Epithelial cell of esophagus (primary cell): ENCODE data around the gene AMH.
"Not testable (repeated sequence)": the region's sequence is repeated elsewhere in the genome, so short reads cannot be mapped to it uniquely, and the experiment has no call there.

Experiments used
- DNase-seq: peaks from one replicate; pipeline ENCODE4 v3.0.0; 2010; ENCODE audit warnings: low read depth
- H3K4me3 ChIP-seq: 2 replicates; pipeline ENCODE4 v1.5.1; 2011; ENCODE audit warnings: mild to moderate bottlenecking, low read length, control low read depth
- CTCF ChIP-seq: IDR thresholded peaks from 2 replicates; pipeline ENCODE4 v1.5.1; 2011; ENCODE audit warnings: low read depth, mild to moderate bottlenecking, low read length, control low read depth, inconsistent platforms; ENCODE audit not compliant: insufficient read depth; ENCODE audit errors: missing control alignments

The AMH gene

GRCh38 chr19:2249010-2249866 lies at the start of gene AMH:
AMH (plus strand) TSS chr19:2249323; CDS start chr19:2249333, 10 bp downstream.
- no peak for DNase-seq
- TF ChIP-seq CTCF, result no peak
- H3K4me3 ChIP-seq, result no peak within 1 kb of the TSS

GRCh38 chr19:2199861-2200623 lies 49.1 kb upstream of the AMH start:
- TF ChIP-seq CTCF, result no peak
- DNase-seq, result no peak
- no peak overlapping the region for H3K4me3 ChIP-seq

GRCh38 chr19:2200624-2201294 lies 48.4 kb upstream of the AMH start:
- DNase-seq, H3K4me3 ChIP-seq: not testable (repeated sequence)

- TF ChIP-seq CTCF, result no peak
- no peak overlapping the region for H3K4me3 ChIP-seq
- peak; percentile 58 for DNase-seq
Observed at GRCh38 chr19:2201473-2202148, 47.5 kb upstream of the AMH start.

- H3K4me3 ChIP-seq, result no peak overlapping the region
- no peak for TF ChIP-seq CTCF
- no peak for DNase-seq
Observed at GRCh38 chr19:2202366-2202765, 46.8 kb upstream of the AMH start.

- no peak overlapping the region for H3K4me3 ChIP-seq
- DNase-seq, result no peak
- TF ChIP-seq CTCF, result no peak
Observed at GRCh38 chr19:2207008-2207407, 42.1 kb upstream of the AMH start.
